IMR-90 (cell line): ENCODE data around the gene SORD. TPM values are rescaled to one million over a fixed set of nuclear protein-coding genes. Genes with fewer than 3 reads are reported as not detected.
"Not testable (repeated sequence)": the region's sequence is repeated elsewhere in the genome, so short reads cannot be mapped to it uniquely, and the experiment has no call there.

Experiments used
- ATAC-seq: fragments of 200-7000 bp; cut with Tn5 transposase; 2 replicates; pipeline ENCODE4 v1.9.1; 2020; ENCODE audit warnings: low read depth, mild to moderate bottlenecking, moderate library complexity
- BruUV-seq: library from RNA; stranded (reverse); fragments of 400-500 nt; replicated peaks from 2 replicates; lab custom pipeline; 2021; lab: Mats Ljungman, UMichigan
- CTCF ChIA-PET: fragments of 300-600 bp; formaldehyde crosslinking; extraction: SDS; loops from one replicate; lab custom pipeline; 2021; ENCODE audit warnings: antibody characterized with exemption; lab: Yijun Ruan, JAX
- POLR2A ChIA-PET: fragments of 300-600 bp; sonication (Branson Sonifier 250); formaldehyde crosslinking; loops from one replicate; lab custom pipeline; 2022; ENCODE audit warnings: antibody characterized with exemption; ENCODE audit not compliant: unreplicated experiment; lab: Charles Lee
- DNase-seq: peaks from one replicate; pipeline ENCODE4 v3.0.0; 2013
- H2AFZ ChIP-seq: replicated peaks from 2 replicates; pipeline ENCODE3; 2013; ENCODE audit warnings: low read length, mild to moderate bottlenecking; ENCODE audit not compliant: poor library complexity
- H2AK5ac ChIP-seq: 2 replicates; pipeline ENCODE4 v1.6.1; 2013; ENCODE audit warnings: low read depth, low read length, inconsistent platforms
- H2AK9ac ChIP-seq: replicated peaks from 2 replicates; pipeline ENCODE3; 2013; ENCODE audit warnings: mild to moderate bottlenecking, low read depth, low read length, moderate library complexity; ENCODE audit not compliant: poor library complexity
- H2BK120ac ChIP-seq: 2 replicates; pipeline ENCODE4 v1.6.1; 2013; ENCODE audit warnings: low read depth, low read length, inconsistent platforms
- H2BK15ac ChIP-seq: 3 replicates; pipeline ENCODE4 v1.6.1; 2013; ENCODE audit warnings: low read depth, low read length, inconsistent platforms
- H2BK20ac ChIP-seq: 2 replicates; pipeline ENCODE4 v1.6.1; 2013; ENCODE audit warnings: low read depth, mild to moderate bottlenecking, inconsistent platforms, low read length, moderate library complexity
- H2BK5ac ChIP-seq: 2 replicates; pipeline ENCODE4 v1.6.1; 2013; ENCODE audit warnings: mild to moderate bottlenecking, low read depth, low read length, inconsistent platforms; ENCODE audit not compliant: poor library complexity, severe bottlenecking
- H3K14ac ChIP-seq: replicated peaks from 2 replicates; pipeline ENCODE4 v1.6.1; 2013; ENCODE audit warnings: low read depth, low read length, inconsistent platforms
- H3K18ac ChIP-seq: 2 replicates; pipeline ENCODE4 v1.6.1; 2013; ENCODE audit warnings: low read depth, low read length, control low read depth
- H3K23ac ChIP-seq: 2 replicates; pipeline ENCODE4 v1.6.1; 2013; ENCODE audit warnings: low read depth, low read length, inconsistent platforms
- H3K27ac ChIP-seq: 2 replicates; pipeline ENCODE4 v1.5.1; 2013; ENCODE audit warnings: mild to moderate bottlenecking, control low read depth, low read length; ENCODE audit not compliant: insufficient read depth
- H3K27me3 ChIP-seq: 2 replicates; pipeline ENCODE4 v1.6.1; 2013; ENCODE audit warnings: low read length; ENCODE audit not compliant: control insufficient read depth, insufficient read depth
- H3K36me3 ChIP-seq: 2 replicates; pipeline ENCODE4 v1.6.1; 2013; ENCODE audit warnings: low read length, mixed read lengths; ENCODE audit not compliant: control insufficient read depth, insufficient read depth
- H3K4ac ChIP-seq: 2 replicates; pipeline ENCODE4 v1.6.1; 2013; ENCODE audit warnings: low read depth, low read length, inconsistent platforms
- H3K4me1 ChIP-seq: 2 replicates; pipeline ENCODE4 v1.6.1; 2013; ENCODE audit warnings: low read length, mixed read lengths; ENCODE audit not compliant: control insufficient read depth, insufficient read depth
- H3K4me2 ChIP-seq: 2 replicates; pipeline ENCODE4 v1.6.1; 2013; ENCODE audit warnings: low read depth, mild to moderate bottlenecking, control low read depth, low read length, moderate library complexity
- H3K4me3 ChIP-seq: 2 replicates; pipeline ENCODE4 v1.5.1; 2013; ENCODE audit warnings: low read depth, mild to moderate bottlenecking, control low read depth, low read length, moderate library complexity; ENCODE audit not compliant: insufficient read depth
- H3K56ac ChIP-seq: 2 replicates; pipeline ENCODE4 v1.6.1; 2013; ENCODE audit warnings: low read length, inconsistent platforms; ENCODE audit not compliant: insufficient read depth; ENCODE audit errors: extremely low read depth
- H3K79me1 ChIP-seq, 2 experiments: 2 replicates each; pipeline ENCODE4 v1.6.1; 2013; ENCODE audit warnings: low read length in 2 of 2, inconsistent platforms in 1 of 2, low read depth in 1 of 2
- H3K9ac ChIP-seq: 2 replicates; pipeline ENCODE4 v1.6.1; 2013; ENCODE audit warnings: low read depth, low read length, control low read depth
- H3K9me1 ChIP-seq: 2 replicates; pipeline ENCODE4 v1.6.1; 2013; ENCODE audit warnings: low read length, inconsistent platforms; ENCODE audit not compliant: insufficient read depth
- H3K9me3 ChIP-seq: 2 replicates; pipeline ENCODE4 v1.6.1; 2013; ENCODE audit warnings: low read length; ENCODE audit not compliant: control insufficient read depth, insufficient read depth
- H4K20me1 ChIP-seq: 2 replicates; pipeline ENCODE4 v1.6.1; 2013; ENCODE audit warnings: low read length, inconsistent platforms; ENCODE audit not compliant: insufficient read depth
- H4K5ac ChIP-seq: 2 replicates; pipeline ENCODE4 v1.6.1; 2013; ENCODE audit warnings: mild to moderate bottlenecking, low read depth, low read length, control low read depth
- H4K8ac ChIP-seq, 2 experiments: 2 replicates each; pipeline ENCODE4 v1.6.1; 2013; ENCODE audit warnings: low read depth in 2 of 2, low read length in 2 of 2, control low read depth in 1 of 2, inconsistent platforms in 1 of 2
- H4K91ac ChIP-seq: 2 replicates; pipeline ENCODE4 v1.6.1; 2013; ENCODE audit warnings: low read depth, low read length, inconsistent platforms; ENCODE audit not compliant: insufficient read depth
- WGBS, 2 experiments: methylation state at CpG; one replicate each; pipeline versions ENCODE4 v1.1.5 to v1.1.7; 2013; ENCODE audit warnings: missing lambda C conversion rate in 2 of 2; ENCODE audit not compliant: insufficient read length in 1 of 2; ENCODE audit errors: extremely low coverage in 2 of 2; 5-methylcytosine and 5-hydroxymethylcytosine counted together
- dilution Hi-C: fragments of 300-500 bp; cut with HindIII; formaldehyde crosslinking; loops from one replicate; pipeline ENCODE4 v1.14.3; 2018; ENCODE audit warnings: low sequenced_read_pairs; ENCODE audit not compliant: unreplicated experiment
- in situ Hi-C: fragments of 300-500 bp; cut with MboI; formaldehyde crosslinking; loops from 3 replicates; pipeline ENCODE4 v1.14.3; 2019; ENCODE audit warnings: low sequenced_read_pairs, inconsistent platforms, mixed read lengths
- intact Hi-C: fragments of 100-400 bp; cut with micrococcal nuclease; formaldehyde crosslinking; loops from 2 replicates; pipeline ENCODE4 v1.10.0; 2022
- polyA plus RNA-seq, 3 experiments: library from polyadenylated mRNA; depleted of rRNA; stranded (reverse); fragments of >200 nt; gene quantifications; 2 replicates each; pipeline ENCODE4 v1.2.3, GENCODE V29; 2012; ENCODE audit warnings: low replicate concordance in 1 of 3
- total RNA-seq: library from RNA; depleted of rRNA; stranded (reverse); fragments of >200 nt; gene quantifications from 2 replicates; pipeline ENCODE4 v1.2.3, GENCODE V29; 2012

Gene SORD
- total and polyA plus RNA-seq, 2 of the 4 experiments (the other 2 are of a cell fraction): 27.6 to 34.2 TPM

- H3K4me3 ChIP-seq, H3K4me1 ChIP-seq, H4K8ac ChIP-seq, H2AK5ac ChIP-seq, H3K36me3 ChIP-seq, H3K9me1 ChIP-seq, H2BK5ac ChIP-seq, H3K27me3 ChIP-seq, CTCF ChIA-PET, H3K27ac ChIP-seq, H3K18ac ChIP-seq, H2AK9ac ChIP-seq, H3K4me2 ChIP-seq, H3K56ac ChIP-seq, H4K91ac ChIP-seq, H3K4ac ChIP-seq, BruUV-seq, H4K5ac ChIP-seq, H2BK15ac ChIP-seq, H2AFZ ChIP-seq, dilution Hi-C loops, ATAC-seq, DNase-seq, H4K20me1 ChIP-seq, H3K9ac ChIP-seq, POLR2A ChIA-PET, H2BK20ac ChIP-seq, H3K14ac ChIP-seq, intact Hi-C loops, H3K23ac ChIP-seq, in situ Hi-C loops, H3K9me3 ChIP-seq, H3K79me1 ChIP-seq, H2BK120ac ChIP-seq: not testable (repeated sequence)
- no CpG with 5 or more reads among the region's 5 CpGs for WGBS, 2 experiments
Measured at GRCh38 chr15:45004590-45005175, 18.3 kb upstream of the SORD start.
